ENCODE measurements around the gene RGR. TPM values are rescaled to one million over a fixed set of nuclear protein-coding genes. Genes with fewer than 3 reads are reported as not detected.

Gene RGR
- total and polyA plus RNA-seq, 4 donors = 0.05 to 0.65 (median 0.31) TPM; not detected in 1

DNA sequence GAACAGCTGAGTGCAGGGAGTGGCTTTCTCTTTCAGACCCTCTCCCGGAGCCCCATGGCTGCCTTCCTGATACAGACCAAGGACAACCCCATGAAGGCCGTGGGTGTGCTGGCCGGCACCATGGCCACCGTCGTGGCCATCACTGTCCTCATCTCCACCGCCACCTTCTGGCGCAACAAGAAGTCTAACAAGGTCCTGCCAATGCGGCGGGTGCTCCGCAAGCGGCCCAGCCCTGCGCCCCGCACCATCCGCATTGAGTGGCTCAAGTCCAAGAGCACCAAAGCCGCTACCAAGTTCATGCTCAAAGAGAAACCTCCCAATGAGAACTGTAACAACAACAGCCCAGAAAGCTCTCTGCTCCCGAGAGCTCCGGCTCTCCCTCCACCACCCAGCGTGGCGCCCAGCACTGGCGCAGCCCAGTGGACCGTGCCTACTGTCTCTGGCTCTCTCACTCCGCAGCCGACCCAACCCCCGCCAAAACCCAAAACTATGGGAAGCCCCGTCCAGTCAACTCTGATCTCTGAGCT lies 30.7 kb upstream of the RGR start:
- H3K4me1 ChIP-seq (ENCODE audit: control insufficient read depth in 5 of 5, insufficient read depth in 5 of 5, low read length in 5 of 5) = no peaks in the 10 kb centered on the region
- WGBS, 2 donors = 69 to 74% methylated on average over 25 of the region's 25 CpGs
- no peak for TF ChIP-seq CTCF (IDR thresholded peaks at IDR 0.05; ENCODE audit: control extremely low read depth, extremely low read depth)
- ATAC-seq (ENCODE audit: insufficient read depth, low FRiP score) (peak; percentile 9), DNase-seq (no peak)
- no peak overlapping the region for H3K9ac ChIP-seq (ENCODE audit: insufficient read depth in 1 of 2, low read length in 2 of 2)
- H3K27ac ChIP-seq (ENCODE audit: low read depth in 1 of 2, low read length in 1 of 2) = no peak overlapping the region
- no peak overlapping the region for H3K4me3 ChIP-seq
- no peaks in the 10 kb centered on the region for H3K36me3 ChIP-seq (ENCODE audit: control insufficient read depth in 4 of 4, insufficient read depth in 4 of 4, low read length in 4 of 4)
- no peaks in the 10 kb centered on the region for H3K27me3 ChIP-seq (ENCODE audit: control insufficient read depth in 3 of 3, insufficient read depth in 3 of 3, low read length in 2 of 3)
- no peaks in the 10 kb centered on the region for H3K9me3 ChIP-seq (ENCODE audit: control insufficient read depth in 4 of 4, insufficient read depth in 3 of 4, low read length in 3 of 4)

DNA sequence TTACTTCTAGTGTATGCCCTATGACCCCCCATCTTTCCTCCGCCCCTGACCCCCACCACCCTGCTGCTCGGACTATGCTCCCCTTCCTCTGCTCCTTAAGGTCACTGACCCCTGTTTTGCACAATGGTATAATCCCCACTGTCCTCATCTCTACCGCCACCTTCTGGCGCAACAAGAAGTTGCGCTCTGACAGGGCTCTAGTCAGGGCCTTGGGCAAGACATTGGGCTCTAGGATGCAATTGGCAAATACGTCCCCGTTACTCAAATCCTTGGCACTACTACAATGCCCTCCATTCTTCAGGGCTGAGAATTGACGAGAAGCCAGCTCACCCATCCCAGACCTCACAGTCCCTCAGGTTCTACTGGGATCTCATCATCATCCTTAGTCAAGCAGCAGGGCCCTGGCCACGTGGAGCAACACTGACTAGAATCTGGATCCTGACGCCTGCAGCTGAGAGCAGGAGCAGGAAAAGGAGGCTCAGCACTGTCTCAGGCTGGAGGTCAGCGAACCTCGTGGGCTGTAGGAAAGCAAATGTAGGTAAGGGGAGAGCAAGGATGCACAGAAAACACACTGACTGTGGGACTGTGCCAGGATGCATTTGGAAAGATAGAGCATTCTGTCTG lies 30.1 kb upstream of the RGR start:
- no peak for TF ChIP-seq CTCF (IDR thresholded peaks at IDR 0.05; ENCODE audit: control extremely low read depth, extremely low read depth)
- ATAC-seq (ENCODE audit: insufficient read depth, low FRiP score) = no peak
- Histone ChIP-seq H3K4me1 (ENCODE audit: control insufficient read depth in 5 of 5, insufficient read depth in 5 of 5, low read length in 5 of 5) (no peaks in the 10 kb centered on the region), H3K9ac (ENCODE audit: insufficient read depth in 1 of 2, low read length in 2 of 2) (no peak overlapping the region), H3K27me3 (ENCODE audit: control insufficient read depth in 3 of 3, insufficient read depth in 3 of 3, low read length in 2 of 3) (no peaks in the 10 kb centered on the region), H3K27ac (ENCODE audit: low read depth in 1 of 2, low read length in 1 of 2) (no peak overlapping the region), H3K9me3 (ENCODE audit: control insufficient read depth in 4 of 4, insufficient read depth in 3 of 4, low read length in 3 of 4) (peaks cover 0 to 3% (median 0%) of the 10 kb centered on the region in 4 donors), H3K4me3 (no peak overlapping the region), H3K36me3 (ENCODE audit: control insufficient read depth in 4 of 4, insufficient read depth in 4 of 4, low read length in 4 of 4) (no peaks in the 10 kb centered on the region)
- no peak for DNase-seq
- WGBS, 2 donors = 54 to 55% methylated on average over 12 of the region's 12 CpGs

GRCh38 chr10:84216834-84217233 lies 28.0 kb upstream of the RGR start:
- no peak overlapping the region for H3K9ac ChIP-seq (ENCODE audit: insufficient read depth in 1 of 2, low read length in 2 of 2)
- H3K4me3 ChIP-seq = no peak overlapping the region
- no peaks in the 10 kb centered on the region for H3K4me1 ChIP-seq (ENCODE audit: control insufficient read depth in 5 of 5, insufficient read depth in 5 of 5, low read length in 5 of 5)
- ATAC-seq (ENCODE audit: insufficient read depth, low FRiP score) (no peak), DNase-seq (no peak)
- no peak for TF ChIP-seq CTCF (IDR thresholded peaks at IDR 0.05; ENCODE audit: control extremely low read depth, extremely low read depth)
- H3K27ac ChIP-seq (ENCODE audit: low read depth in 1 of 2, low read length in 1 of 2) = no peak overlapping the region
- H3K36me3 ChIP-seq (ENCODE audit: control insufficient read depth in 4 of 4, insufficient read depth in 4 of 4, low read length in 4 of 4) = no peaks in the 10 kb centered on the region
- WGBS, 2 donors = 89 to 94% methylated on average over 9 of the region's 9 CpGs
- peaks cover 0 to 3% (median 0%) of the 10 kb centered on the region in 4 donors for H3K9me3 ChIP-seq (ENCODE audit: control insufficient read depth in 4 of 4, insufficient read depth in 3 of 4, low read length in 3 of 4)
- H3K27me3 ChIP-seq (ENCODE audit: control insufficient read depth in 3 of 3, insufficient read depth in 3 of 3, low read length in 2 of 3) = no peaks in the 10 kb centered on the region
